ES-I3 (cell line): Measurements from ENCODE around the gene STK11IP.

Experiments used
- H3K36me3 ChIP-seq: 2 replicates; pipeline ENCODE4 v1.6.1; 2013; ENCODE audit warnings: mild to moderate bottlenecking, low read length, control low read depth, moderate library complexity; ENCODE audit not compliant: insufficient read depth
- H3K4me1 ChIP-seq: 2 replicates; pipeline ENCODE4 v1.6.1; 2013; ENCODE audit warnings: mild to moderate bottlenecking, control low read depth, low read length; ENCODE audit not compliant: insufficient read depth
- H3K9ac ChIP-seq: 2 replicates; pipeline ENCODE4 v1.6.1; 2013; ENCODE audit warnings: low read depth, mild to moderate bottlenecking, low read length, moderate library complexity
- H3K9me3 ChIP-seq: 2 replicates; pipeline ENCODE4 v1.6.1; 2013; ENCODE audit warnings: mild to moderate bottlenecking, low read length, moderate library complexity; ENCODE audit not compliant: control insufficient read depth, insufficient read depth

Gene STK11IP

GRCh38 chr2:219664944-219665343 is 67.3 kb downstream of the STK11IP start:
- Histone ChIP-seq H3K9me3 (peaks cover 3% of the 10 kb centered on the region), H3K4me1 (peaks cover 19% of the 10 kb centered on the region), H3K36me3 (no peaks in the 10 kb centered on the region; the same call in 1 of the 2 replicates), H3K9ac (no peak overlapping the region)

GRCh38 chr2:219665926-219666325 is 68.3 kb downstream of the STK11IP start:
- Histone ChIP-seq H3K9me3 (no peaks in the 10 kb centered on the region; the same call in none of the 2 replicates), H3K9ac (no peak overlapping the region), H3K36me3 (no peaks in the 10 kb centered on the region), H3K4me1 (peaks cover 22% of the 10 kb centered on the region)
